ENCODE results near the gene ANTXR2.
"Not testable (repeated sequence)": the region's sequence is repeated elsewhere in the genome, so short reads cannot be mapped to it uniquely, and the experiment has no call there.

The ANTXR2 gene

DNA sequence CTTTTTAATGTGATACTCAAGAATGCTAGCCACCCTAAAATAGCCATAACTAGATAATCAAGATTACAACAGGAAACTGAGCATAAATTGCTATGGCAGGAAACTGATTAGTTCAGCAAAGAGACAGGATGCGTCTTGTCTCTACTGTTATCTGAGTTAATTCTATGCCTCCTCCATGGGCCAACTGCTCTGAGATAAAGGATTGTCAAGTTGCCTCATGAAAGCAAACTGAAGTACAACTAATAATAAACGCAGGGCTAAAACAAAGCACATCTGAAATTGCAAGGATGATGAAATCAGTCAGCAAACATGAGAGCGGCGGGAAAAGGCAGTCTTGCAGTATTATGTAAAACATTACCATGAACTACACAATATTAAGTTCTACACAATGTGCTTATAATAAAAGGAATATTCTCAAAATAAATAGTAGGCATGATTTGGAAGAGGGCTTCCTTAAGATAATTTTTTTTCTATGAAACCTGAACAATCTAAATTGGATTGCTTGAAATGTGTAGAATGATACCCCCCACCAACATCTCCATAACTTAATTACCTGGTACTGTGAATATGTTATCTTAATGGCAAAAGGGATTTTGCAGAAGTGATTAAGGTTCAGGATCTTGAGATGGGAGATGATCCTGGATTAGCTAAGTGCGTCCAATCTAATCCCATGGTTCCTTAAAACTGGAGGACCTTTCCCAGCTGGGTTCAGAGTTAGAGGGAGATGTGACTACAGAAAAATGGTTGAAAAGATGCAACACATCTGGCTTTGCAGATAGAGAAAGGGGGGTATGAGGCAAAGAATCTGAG lies 65.9 kb downstream of the ANTXR2 start:
- ATAC-seq (replicated peaks; ENCODE audit: extremely low read depth, poor library complexity, severe bottlenecking) = peak; percentile 76
- peak overlapping the region; percentile 50 for H3K4me3 Mint-ChIP-seq

DNA sequence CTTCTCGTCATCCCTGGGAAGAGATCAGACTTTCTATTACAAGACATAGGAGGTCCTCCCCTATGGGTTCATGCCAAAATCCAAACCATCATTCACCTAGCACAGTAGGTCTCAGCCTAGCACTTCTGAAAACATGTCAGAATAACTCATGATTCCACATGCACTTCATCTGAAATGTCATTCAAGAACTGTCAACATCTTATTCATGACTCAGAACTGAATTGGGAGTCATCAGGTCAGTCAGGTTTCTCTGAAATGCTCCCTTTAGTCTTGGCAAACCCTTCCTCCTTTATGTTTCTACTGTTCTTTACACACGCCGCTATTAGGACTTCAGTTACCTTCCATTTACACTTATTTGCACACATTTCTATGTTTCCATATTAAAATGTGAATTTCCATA lies 67.2 kb downstream of the ANTXR2 start:
- ATAC-seq (replicated peaks; ENCODE audit: extremely low read depth, poor library complexity, severe bottlenecking) (no peak), DNase-seq (ENCODE audit: low spot score in 2 of 2) (no peak)
- no peak overlapping the region for H3K4me3 Mint-ChIP-seq
- H3K27ac Mint-ChIP-seq (ENCODE audit: low read depth) = peak overlapping the region; percentile 73
- peaks cover 8% of the 10 kb centered on the region for H3K36me3 Mint-ChIP-seq (ENCODE audit: insufficient read depth)
- peaks cover 48% of the 10 kb centered on the region for H3K4me1 Mint-ChIP-seq
- H3K27me3 Mint-ChIP-seq = no peaks in the 10 kb centered on the region
- H3K9me3 Mint-ChIP-seq = peaks cover 6% of the 10 kb centered on the region

More for the DNA sequence above, 65.9 kb downstream of the ANTXR2 start:
- peaks cover 53% of the 10 kb centered on the region for H3K4me1 Mint-ChIP-seq
- peak overlapping the region; percentile 73 for H3K27ac Mint-ChIP-seq (ENCODE audit: low read depth)
- peaks cover 6% of the 10 kb centered on the region for H3K9me3 Mint-ChIP-seq
- no peak for DNase-seq (ENCODE audit: low spot score in 2 of 2)
- H3K27me3 Mint-ChIP-seq = no peaks in the 10 kb centered on the region
- H3K36me3 Mint-ChIP-seq (ENCODE audit: insufficient read depth) = peaks cover 5% of the 10 kb centered on the region

DNA sequence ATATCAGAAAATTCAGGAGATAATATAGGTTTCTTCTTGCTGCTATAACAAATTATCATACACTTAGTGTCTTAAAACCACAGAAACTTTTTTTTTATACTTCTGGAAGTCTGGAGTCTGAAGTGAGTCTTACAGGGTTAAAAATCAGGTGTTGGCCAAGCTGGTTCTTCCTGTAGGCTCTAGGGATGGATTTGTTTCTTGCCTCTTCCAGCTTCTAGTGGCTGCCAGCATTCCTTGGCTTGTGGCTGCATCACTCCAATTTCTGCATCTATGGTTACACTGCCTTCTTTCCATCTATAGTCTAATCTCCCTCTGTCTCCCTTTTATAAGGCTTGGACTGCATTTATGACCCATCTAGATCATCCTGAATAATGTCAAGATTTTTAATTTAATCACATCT lies 68.7 kb downstream of the ANTXR2 start:
- Mint-ChIP-seq H3K27me3 (no peaks in the 10 kb centered on the region), H3K4me1 (peaks cover 37% of the 10 kb centered on the region), H3K9me3 (peaks cover 6% of the 10 kb centered on the region), H3K36me3 (ENCODE audit: insufficient read depth) (peaks cover 6% of the 10 kb centered on the region), H3K27ac (ENCODE audit: low read depth) (no peak overlapping the region), H3K4me3 (no peak overlapping the region)
- ATAC-seq (replicated peaks; ENCODE audit: extremely low read depth, poor library complexity, severe bottlenecking) = no peak
- no peak for DNase-seq (ENCODE audit: low spot score in 2 of 2)

DNA sequence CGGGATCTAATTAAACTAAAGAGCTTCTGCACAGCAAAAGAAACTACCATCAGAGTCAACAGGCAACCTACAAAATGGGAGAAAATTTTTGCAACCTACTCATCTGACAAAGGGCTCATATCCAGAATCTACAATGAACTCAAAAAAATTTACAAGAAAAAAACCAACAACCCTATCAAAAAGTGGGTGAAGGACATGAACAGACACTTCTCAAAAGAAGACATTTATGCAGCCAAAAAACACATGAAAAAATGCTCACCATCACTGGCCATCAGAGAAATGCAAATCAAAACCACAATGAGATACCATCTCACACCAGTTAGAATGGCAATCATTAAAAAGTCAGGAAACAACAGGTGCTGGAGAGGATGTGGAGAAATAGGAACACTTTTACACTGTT lies 70.5 kb downstream of the ANTXR2 start:
- not testable (repeated sequence) for H3K36me3 Mint-ChIP-seq (ENCODE audit: insufficient read depth); H3K27ac Mint-ChIP-seq (ENCODE audit: low read depth); H3K27me3 Mint-ChIP-seq; H3K4me3 Mint-ChIP-seq; DNase-seq (ENCODE audit: low spot score in 2 of 2); ATAC-seq (replicated peaks; ENCODE audit: extremely low read depth, poor library complexity, severe bottlenecking); H3K9me3 Mint-ChIP-seq
- H3K4me1 Mint-ChIP-seq = peaks cover 23% of the 10 kb centered on the region

DNA sequence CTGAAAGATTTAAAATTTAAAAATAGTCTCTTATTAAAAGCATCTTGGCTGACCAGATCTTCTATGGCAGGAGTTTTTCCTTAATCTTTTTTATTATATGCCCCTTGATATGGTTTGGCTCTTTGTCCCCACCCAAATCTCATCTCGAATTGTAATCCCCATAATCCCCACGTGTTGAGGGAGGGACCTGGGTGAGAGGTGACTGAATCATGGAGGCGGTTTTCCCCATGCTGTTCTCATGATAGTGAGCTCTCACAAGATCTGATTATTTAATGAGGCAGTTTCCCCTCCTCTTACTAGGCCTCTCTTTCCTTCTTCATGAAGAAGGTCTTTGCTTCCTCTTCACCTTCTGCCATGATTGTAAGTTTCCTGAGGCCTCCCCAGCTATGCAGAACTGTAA lies 74.0 kb downstream of the ANTXR2 start:
- not testable (repeated sequence) for ATAC-seq (replicated peaks; ENCODE audit: extremely low read depth, poor library complexity, severe bottlenecking); H3K36me3 Mint-ChIP-seq (ENCODE audit: insufficient read depth); DNase-seq (ENCODE audit: low spot score in 2 of 2); H3K4me3 Mint-ChIP-seq; H3K9me3 Mint-ChIP-seq; H3K27me3 Mint-ChIP-seq; H3K4me1 Mint-ChIP-seq; H3K27ac Mint-ChIP-seq (ENCODE audit: low read depth)

DNA sequence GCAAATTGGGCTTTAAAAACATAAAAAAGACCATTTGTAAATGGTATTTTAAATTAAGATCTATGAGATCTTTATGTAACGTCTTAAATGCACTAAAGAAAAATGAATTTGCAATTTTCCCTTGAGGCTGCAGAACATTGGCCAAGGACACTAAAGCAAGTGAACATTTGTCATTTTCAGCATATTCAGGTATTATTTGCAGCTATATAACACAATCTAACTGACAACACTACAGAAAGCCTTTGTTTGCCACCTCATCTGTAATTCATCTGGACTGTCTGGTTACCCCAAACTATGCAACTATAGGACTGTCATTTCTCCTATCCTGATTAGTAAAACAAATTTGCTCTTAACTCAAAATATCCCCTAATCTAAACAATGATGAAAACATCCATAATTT lies 74.8 kb downstream of the ANTXR2 start:
- Mint-ChIP-seq H3K36me3 (ENCODE audit: insufficient read depth) (peaks cover 7% of the 10 kb centered on the region), H3K4me3 (no peak overlapping the region), H3K4me1 (peaks cover 17% of the 10 kb centered on the region), H3K9me3 (no peaks in the 10 kb centered on the region), H3K27me3 (no peaks in the 10 kb centered on the region), H3K27ac (ENCODE audit: low read depth) (no peak overlapping the region)
- DNase-seq (ENCODE audit: low spot score in 2 of 2) (no peak), ATAC-seq (replicated peaks; ENCODE audit: extremely low read depth, poor library complexity, severe bottlenecking) (no peak)

DNA sequence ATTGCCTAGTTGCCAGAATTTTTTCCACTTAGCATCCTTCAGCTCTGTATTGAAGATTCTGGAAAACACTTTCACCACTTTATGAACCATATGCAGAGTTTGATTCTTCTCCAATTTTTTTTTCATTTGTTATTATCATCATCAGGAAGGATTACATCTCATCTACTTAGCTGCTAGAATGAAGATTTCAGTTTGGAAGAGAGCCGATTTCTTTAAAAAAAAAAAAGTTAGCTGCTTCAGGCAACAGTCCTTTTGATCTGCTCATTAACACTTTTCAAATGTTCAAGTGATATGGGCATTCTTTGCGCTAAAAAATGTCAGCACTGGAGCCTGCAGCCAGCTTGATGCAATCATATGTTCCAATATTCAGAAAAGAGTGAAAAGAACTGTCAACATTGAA lies 76.2 kb downstream of the ANTXR2 start:
- Mint-ChIP-seq H3K27me3 (no peaks in the 10 kb centered on the region), H3K27ac (ENCODE audit: low read depth) (no peak overlapping the region), H3K9me3 (no peaks in the 10 kb centered on the region), H3K4me1 (peaks cover 25% of the 10 kb centered on the region), H3K36me3 (ENCODE audit: insufficient read depth) (peaks cover 5% of the 10 kb centered on the region), H3K4me3 (no peak overlapping the region)
- DNase-seq (ENCODE audit: low spot score in 2 of 2) = no peak
- ATAC-seq (replicated peaks; ENCODE audit: extremely low read depth, poor library complexity, severe bottlenecking) = no peak

DNA sequence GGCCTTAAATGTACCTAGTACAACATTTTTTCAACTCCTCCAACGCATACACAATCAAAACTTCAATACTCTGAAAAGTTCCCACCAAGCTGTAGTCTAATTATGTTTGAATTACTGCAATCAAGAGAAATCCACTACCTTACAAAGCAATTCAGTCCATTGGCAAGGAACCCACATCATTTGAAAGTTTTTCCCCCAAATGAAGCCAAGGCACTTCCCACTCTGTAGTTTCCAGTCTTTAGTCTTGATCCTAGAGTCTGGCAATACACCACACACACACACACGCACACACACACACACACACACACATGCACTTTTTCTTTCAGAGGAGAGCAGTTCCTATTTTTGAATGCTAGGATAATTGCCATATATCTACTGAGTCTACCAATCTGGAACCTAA lies 79.6 kb downstream of the ANTXR2 start:
- no peak for ATAC-seq (replicated peaks; ENCODE audit: extremely low read depth, poor library complexity, severe bottlenecking)
- Mint-ChIP-seq H3K9me3 (no peaks in the 10 kb centered on the region), H3K36me3 (ENCODE audit: insufficient read depth) (peaks cover 5% of the 10 kb centered on the region), H3K4me3 (no peak overlapping the region), H3K4me1 (peaks cover 51% of the 10 kb centered on the region), H3K27me3 (no peaks in the 10 kb centered on the region), H3K27ac (ENCODE audit: low read depth) (peak overlapping the region; percentile 45)
- no peak for DNase-seq (ENCODE audit: low spot score in 2 of 2)

DNA sequence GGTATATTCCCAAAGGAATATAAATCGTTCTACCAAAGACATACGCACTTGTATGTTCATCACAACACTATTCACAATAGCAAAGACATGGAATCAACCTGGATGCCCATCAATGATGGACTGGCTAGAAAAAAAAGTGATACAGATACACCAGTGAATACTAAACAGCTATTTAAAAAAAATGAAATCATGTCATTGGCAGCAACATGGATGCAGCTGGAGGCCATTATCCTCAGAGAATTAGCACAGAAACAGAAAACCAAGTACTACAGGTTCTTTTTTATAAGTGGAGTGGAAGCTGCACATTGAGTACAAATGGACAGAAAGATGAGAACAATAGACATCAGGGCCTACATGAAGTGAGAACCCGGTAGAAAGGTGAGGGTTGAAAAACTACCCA lies 81.4 kb downstream of the ANTXR2 start:
- H3K9me3 Mint-ChIP-seq = no peaks in the 10 kb centered on the region
- peaks cover 60% of the 10 kb centered on the region for H3K4me1 Mint-ChIP-seq
- no peak for ATAC-seq (replicated peaks; ENCODE audit: extremely low read depth, poor library complexity, severe bottlenecking)
- H3K36me3 Mint-ChIP-seq (ENCODE audit: insufficient read depth) = peaks cover 5% of the 10 kb centered on the region
- no peak for DNase-seq (ENCODE audit: low spot score in 2 of 2)
- no peak overlapping the region for H3K27ac Mint-ChIP-seq (ENCODE audit: low read depth)
- no peaks in the 10 kb centered on the region for H3K27me3 Mint-ChIP-seq
- H3K4me3 Mint-ChIP-seq = no peak overlapping the region

DNA sequence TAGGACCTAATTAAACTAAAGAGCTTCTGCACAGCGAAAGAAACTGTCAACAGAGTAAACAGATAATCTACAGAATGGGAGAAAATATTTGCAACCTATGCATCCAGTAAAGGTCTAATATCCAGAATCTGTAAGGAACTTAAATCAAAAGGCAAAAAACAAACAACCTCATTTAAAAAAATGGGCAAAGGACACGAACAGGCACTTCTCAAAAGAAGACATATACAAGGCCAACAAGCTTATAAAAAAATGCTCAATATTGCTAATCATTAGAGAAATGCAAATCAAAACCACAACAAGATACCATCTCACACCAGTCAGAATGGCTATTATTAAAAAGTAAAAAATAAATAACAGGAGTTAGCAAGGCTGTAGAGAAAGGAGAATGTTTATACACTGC lies 81.9 kb downstream of the ANTXR2 start:
- not testable (repeated sequence) for H3K36me3 Mint-ChIP-seq (ENCODE audit: insufficient read depth); H3K27me3 Mint-ChIP-seq; H3K9me3 Mint-ChIP-seq; ATAC-seq (replicated peaks; ENCODE audit: extremely low read depth, poor library complexity, severe bottlenecking); H3K27ac Mint-ChIP-seq (ENCODE audit: low read depth); H3K4me3 Mint-ChIP-seq; DNase-seq (ENCODE audit: low spot score in 2 of 2)
- H3K4me1 Mint-ChIP-seq = peaks cover 62% of the 10 kb centered on the region

DNA sequence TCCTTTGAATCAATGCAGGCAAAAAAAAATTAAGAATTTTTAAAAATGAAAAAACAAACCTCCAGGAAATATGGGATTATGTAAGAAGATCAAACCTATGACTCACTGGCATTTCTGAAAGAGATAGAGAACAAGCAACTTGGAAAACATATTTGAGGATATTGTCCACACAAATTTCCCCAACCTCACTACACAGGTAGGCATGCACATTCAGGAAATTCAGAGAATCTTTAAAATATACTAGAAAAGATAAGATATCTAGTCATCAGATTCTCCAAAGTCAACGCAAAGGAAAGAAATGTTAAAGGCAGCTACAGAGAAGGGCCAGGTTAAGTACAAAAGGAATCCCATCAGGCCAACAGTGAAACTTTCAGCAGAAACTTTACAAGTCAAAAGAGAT lies 85.6 kb downstream of the ANTXR2 start:
- no peak overlapping the region for H3K4me3 Mint-ChIP-seq
- H3K9me3 Mint-ChIP-seq = no peaks in the 10 kb centered on the region
- no peaks in the 10 kb centered on the region for H3K27me3 Mint-ChIP-seq
- H3K27ac Mint-ChIP-seq (ENCODE audit: low read depth) = peak overlapping the region; percentile 72
- DNase-seq (ENCODE audit: low spot score in 2 of 2) (no peak), ATAC-seq (replicated peaks; ENCODE audit: extremely low read depth, poor library complexity, severe bottlenecking) (no peak)
- H3K4me1 Mint-ChIP-seq = peaks cover 37% of the 10 kb centered on the region
- H3K36me3 Mint-ChIP-seq (ENCODE audit: insufficient read depth) = peaks cover 6% of the 10 kb centered on the region

DNA sequence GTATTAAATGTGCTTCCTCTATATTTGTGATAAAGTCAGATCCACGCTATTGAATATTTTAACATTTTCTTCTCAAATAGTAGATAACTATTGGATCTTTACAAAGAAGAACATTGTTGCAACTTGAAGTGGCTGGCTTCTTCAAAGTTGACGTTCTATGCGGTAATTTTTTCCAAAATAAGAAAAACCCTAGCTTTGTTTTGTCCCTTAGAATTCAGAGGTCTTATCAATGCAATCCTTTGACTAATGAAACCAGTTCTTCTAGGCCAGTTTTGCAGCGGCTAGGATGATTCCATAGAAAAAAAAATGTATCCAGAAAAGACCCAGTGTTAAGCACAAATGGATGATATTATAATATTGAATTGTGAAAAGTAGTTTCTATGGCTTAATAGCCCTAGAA lies 89.6 kb downstream of the ANTXR2 start:
- Mint-ChIP-seq H3K4me1 (peaks cover 10% of the 10 kb centered on the region), H3K27ac (ENCODE audit: low read depth) (no peak overlapping the region), H3K9me3 (no peaks in the 10 kb centered on the region), H3K4me3 (no peak overlapping the region), H3K27me3 (no peaks in the 10 kb centered on the region), H3K36me3 (ENCODE audit: insufficient read depth) (peaks cover 11% of the 10 kb centered on the region)
- DNase-seq (ENCODE audit: low spot score in 2 of 2) = no peak
- ATAC-seq (replicated peaks; ENCODE audit: extremely low read depth, poor library complexity, severe bottlenecking) = no peak

DNA sequence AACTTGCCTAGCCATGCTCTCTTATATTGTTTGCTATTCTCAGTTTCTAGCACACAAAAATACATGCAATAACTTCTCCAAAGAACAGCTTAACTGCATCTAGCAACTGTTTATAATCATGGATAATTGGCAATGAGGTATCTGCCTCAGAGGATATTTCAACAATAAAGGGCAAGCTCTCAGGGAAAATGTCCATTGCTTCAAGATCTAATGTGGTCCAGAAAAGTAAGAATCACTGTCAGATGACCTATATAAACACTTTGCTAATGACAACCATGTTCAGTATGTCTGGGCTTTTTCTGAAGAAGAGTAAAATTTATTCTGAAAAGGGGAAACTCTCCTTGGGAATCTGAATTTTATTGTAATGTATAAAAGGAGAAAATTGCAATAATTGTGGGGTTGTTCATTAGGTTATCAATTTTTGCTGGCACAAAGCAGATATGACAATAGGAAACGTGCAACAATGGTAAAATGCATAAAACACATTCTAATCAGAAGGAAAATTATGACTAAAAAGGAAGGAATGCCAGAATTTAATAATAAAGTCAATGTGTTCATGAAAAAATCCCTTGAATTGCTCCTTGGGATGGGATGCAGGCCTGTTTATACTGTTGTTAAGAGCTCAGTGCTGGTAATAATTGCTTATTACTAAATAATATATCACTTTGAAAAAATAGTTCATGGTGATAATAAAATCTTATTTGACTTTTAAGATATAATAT lies 90.3 kb downstream of the ANTXR2 start:
- H3K27me3 Mint-ChIP-seq = no peaks in the 10 kb centered on the region
- H3K36me3 Mint-ChIP-seq (ENCODE audit: insufficient read depth) = peaks cover 15% of the 10 kb centered on the region
- H3K4me3 Mint-ChIP-seq = no peak overlapping the region
- ATAC-seq (replicated peaks; ENCODE audit: extremely low read depth, poor library complexity, severe bottlenecking) (no peak), DNase-seq (ENCODE audit: low spot score in 2 of 2) (no peak)
- no peaks in the 10 kb centered on the region for H3K9me3 Mint-ChIP-seq
- no peak overlapping the region for H3K27ac Mint-ChIP-seq (ENCODE audit: low read depth)
- peaks cover 7% of the 10 kb centered on the region for H3K4me1 Mint-ChIP-seq

All from central memory CD8-positive, alpha-beta T cell (primary cell).